Measurements from ENCODE around the gene MTA2.

DNA sequence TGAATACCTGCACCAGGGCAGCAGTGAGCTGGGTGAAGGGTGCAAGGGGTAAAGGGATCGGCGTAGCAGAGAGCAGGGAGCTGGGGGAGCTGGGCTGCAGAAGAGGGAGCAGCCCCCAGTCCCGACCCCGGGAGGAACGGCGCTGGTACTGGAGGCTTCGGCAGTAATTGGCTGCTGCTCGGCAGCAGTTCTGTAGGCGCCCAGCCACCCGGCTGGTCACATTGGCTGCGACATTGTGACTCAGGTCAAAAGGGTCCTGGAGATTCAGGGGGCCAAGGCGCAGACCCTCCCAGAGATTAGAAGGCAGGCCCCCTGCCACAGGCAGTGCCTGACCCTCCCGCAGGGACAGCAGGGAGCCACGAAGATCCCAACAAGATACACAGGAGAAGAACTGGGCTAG lies 25.8 kb downstream of the MTA2 start:
- TF ChIP-seq, protein P1, sequence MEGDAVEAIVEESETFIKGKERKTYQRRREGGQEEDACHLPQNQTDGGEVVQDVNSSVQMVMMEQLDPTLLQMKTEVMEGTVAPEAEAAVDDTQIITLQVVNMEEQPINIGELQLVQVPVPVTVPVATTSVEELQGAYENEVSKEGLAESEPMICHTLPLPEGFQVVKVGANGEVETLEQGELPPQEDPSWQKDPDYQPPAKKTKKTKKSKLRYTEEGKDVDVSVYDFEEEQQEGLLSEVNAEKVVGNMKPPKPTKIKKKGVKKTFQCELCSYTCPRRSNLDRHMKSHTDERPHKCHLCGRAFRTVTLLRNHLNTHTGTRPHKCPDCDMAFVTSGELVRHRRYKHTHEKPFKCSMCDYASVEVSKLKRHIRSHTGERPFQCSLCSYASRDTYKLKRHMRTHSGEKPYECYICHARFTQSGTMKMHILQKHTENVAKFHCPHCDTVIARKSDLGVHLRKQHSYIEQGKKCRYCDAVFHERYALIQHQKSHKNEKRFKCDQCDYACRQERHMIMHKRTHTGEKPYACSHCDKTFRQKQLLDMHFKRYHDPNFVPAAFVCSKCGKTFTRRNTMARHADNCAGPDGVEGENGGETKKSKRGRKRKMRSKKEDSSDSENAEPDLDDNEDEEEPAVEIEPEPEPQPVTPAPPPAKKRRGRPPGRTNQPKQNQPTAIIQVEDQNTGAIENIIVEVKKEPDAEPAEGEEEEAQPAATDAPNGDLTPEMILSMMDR (conservative IDR thresholded peaks at IDR 0.05 in 1 of 2, IDR thresholded peaks at IDR 0.05 in 1 of 2; ENCODE audit: extremely low read depth in 1 of 2, insufficient read depth in 1 of 2, low read depth in 1 of 2, low read length in 2 of 2): no peak
- TF ChIP-seq EZH2 (IDR thresholded peaks at IDR 0.05; ENCODE audit: borderline replicate concordance, low read length): no peak

All from mammary epithelial cell (primary cell).